ENCODE data around the gene GTPBP1. TPM values are rescaled to one million over a fixed set of nuclear protein-coding genes. Genes with fewer than 3 reads are reported as not detected.
A peak's percentile ranks its signal among the peaks of the same experiment; 100 is the strongest.

GTPBP1 gene
- total RNA-seq, 1 experiment from 2014 or later, result 28.9 TPM

- Histone ChIP-seq H3K4me3 (peak overlapping the region; percentile 95), H3K4me1 (replicated peaks) (peaks cover 35% of the 10 kb centered on the region), H3K27me3 (replicated peaks) (no peaks in the 10 kb centered on the region), H3K9me3 (replicated peaks) (peaks cover 3% of the 10 kb centered on the region; the same call in 1 of the 2 replicates), H3K27ac (peak overlapping the region; percentile 76; the same call in 1 of the 2 replicates), H3K36me3 (peaks cover 33% of the 10 kb centered on the region)
- no peak for DNase-seq (ENCODE audit: low read depth in 1 of 2, low spot score in 2 of 2)
Measured at GRCh38 chr22:38756711-38757463, 51.1 kb downstream of the GTPBP1 start.

GRCh38 chr22:38757464-38757757 lies 51.7 kb downstream of the GTPBP1 start:
- H3K27me3 ChIP-seq (replicated peaks), result no peaks in the 10 kb centered on the region
- H3K4me1 ChIP-seq (replicated peaks), result peaks cover 35% of the 10 kb centered on the region
- DNase-seq (ENCODE audit: low read depth in 1 of 2, low spot score in 2 of 2), result no peak
- peaks cover 3% of the 10 kb centered on the region; the same call in 1 of the 2 replicates for H3K9me3 ChIP-seq (replicated peaks)
- peaks cover 27% of the 10 kb centered on the region for H3K36me3 ChIP-seq
- no peak overlapping the region for H3K4me3 ChIP-seq
- no peak overlapping the region for H3K27ac ChIP-seq

GRCh38 chr22:38758276-38758945 lies 52.7 kb downstream of the GTPBP1 start:
- Histone ChIP-seq H3K4me3 (no peak overlapping the region), H3K4me1 (replicated peaks) (peaks cover 35% of the 10 kb centered on the region), H3K27me3 (replicated peaks) (no peaks in the 10 kb centered on the region), H3K27ac (no peak overlapping the region), H3K36me3 (peaks cover 20% of the 10 kb centered on the region), H3K9me3 (replicated peaks) (peaks cover 3% of the 10 kb centered on the region; the same call in 1 of the 2 replicates)
- no peak for DNase-seq (ENCODE audit: low read depth in 1 of 2, low spot score in 2 of 2)

- peaks cover 14% of the 10 kb centered on the region for H3K36me3 ChIP-seq
- H3K9me3 ChIP-seq (replicated peaks), result peaks cover 3% of the 10 kb centered on the region; the same call in 1 of the 2 replicates
- no peak overlapping the region for H3K27ac ChIP-seq
- H3K27me3 ChIP-seq (replicated peaks), result no peaks in the 10 kb centered on the region
- peaks cover 36% of the 10 kb centered on the region for H3K4me1 ChIP-seq (replicated peaks)
- no peak for DNase-seq (ENCODE audit: low read depth in 1 of 2, low spot score in 2 of 2)
- H3K4me3 ChIP-seq, result no peak overlapping the region
Measured at GRCh38 chr22:38759005-38759404, 53.3 kb downstream of the GTPBP1 start.

GRCh38 chr22:38760477-38761201 lies 54.9 kb downstream of the GTPBP1 start:
- no peak overlapping the region for H3K27ac ChIP-seq
- no peaks in the 10 kb centered on the region for H3K27me3 ChIP-seq (replicated peaks)
- H3K4me3 ChIP-seq, result no peak overlapping the region
- H3K4me1 ChIP-seq (replicated peaks), result peaks cover 39% of the 10 kb centered on the region
- H3K36me3 ChIP-seq, result peaks cover 3% of the 10 kb centered on the region; the same call in 1 of the 2 replicates
- H3K9me3 ChIP-seq (replicated peaks), result peaks cover under 1% of the 10 kb centered on the region; the same call in 1 of the 2 replicates
- DNase-seq (ENCODE audit: low read depth in 1 of 2, low spot score in 2 of 2), result peak; percentile 17 to 62

GRCh38 chr22:38761202-38762162 lies 55.7 kb downstream of the GTPBP1 start:
- Histone ChIP-seq H3K4me1 (replicated peaks) (peaks cover 40% of the 10 kb centered on the region), H3K9me3 (replicated peaks) (no peaks in the 10 kb centered on the region), H3K27me3 (replicated peaks) (no peaks in the 10 kb centered on the region), H3K27ac (no peak overlapping the region), H3K4me3 (no peak overlapping the region), H3K36me3 (0 out of 2 replicates have a peak, but pooled peaks cover 2% of the 10 kb centered on the region)
- DNase-seq (ENCODE audit: low read depth in 1 of 2, low spot score in 2 of 2), result peak in 1 of 2 experiments; percentile 26

GRCh38 chr22:38762551-38762983 lies 56.8 kb downstream of the GTPBP1 start:
- no peaks in the 10 kb centered on the region for H3K27me3 ChIP-seq (replicated peaks)
- no peak for DNase-seq (ENCODE audit: low read depth in 1 of 2, low spot score in 2 of 2)
- no peaks in the 10 kb centered on the region for H3K36me3 ChIP-seq
- H3K4me3 ChIP-seq, result no peak overlapping the region
- H3K9me3 ChIP-seq (replicated peaks), result no peaks in the 10 kb centered on the region
- H3K4me1 ChIP-seq (replicated peaks), result peaks cover 31% of the 10 kb centered on the region
- no peak overlapping the region for H3K27ac ChIP-seq

GRCh38 chr22:38766076-38766777 lies 60.5 kb downstream of the GTPBP1 start:
- Histone ChIP-seq H3K36me3 (no peaks in the 10 kb centered on the region), H3K27ac (no peak overlapping the region)
- peak; percentile 53 to 83 for DNase-seq (ENCODE audit: low read depth in 1 of 2, low spot score in 2 of 2)

GRCh38 chr22:38767313-38767712 lies 61.6 kb downstream of the GTPBP1 start:
- Histone ChIP-seq H3K27me3 (replicated peaks) (no peaks in the 10 kb centered on the region), H3K9me3 (replicated peaks) (no peaks in the 10 kb centered on the region), H3K27ac (no peak overlapping the region), H3K4me1 (replicated peaks) (peaks cover 21% of the 10 kb centered on the region), H3K4me3 (no peak overlapping the region), H3K36me3 (no peaks in the 10 kb centered on the region)
- no peak for DNase-seq (ENCODE audit: low read depth in 1 of 2, low spot score in 2 of 2)

More at GRCh38 chr22:38766076-38766777, 60.5 kb downstream of the GTPBP1 start:
- Histone ChIP-seq H3K4me1 (replicated peaks) (peaks cover 23% of the 10 kb centered on the region), H3K27me3 (replicated peaks) (no peaks in the 10 kb centered on the region), H3K4me3 (no peak overlapping the region), H3K9me3 (replicated peaks) (no peaks in the 10 kb centered on the region)

GRCh38 chr22:38768036-38768435 lies 62.3 kb downstream of the GTPBP1 start:
- H3K36me3 ChIP-seq, result no peaks in the 10 kb centered on the region
- H3K4me1 ChIP-seq (replicated peaks), result peaks cover 21% of the 10 kb centered on the region
- H3K9me3 ChIP-seq (replicated peaks), result no peaks in the 10 kb centered on the region
- no peak overlapping the region for H3K4me3 ChIP-seq
- no peak overlapping the region for H3K27ac ChIP-seq
- no peak for DNase-seq (ENCODE audit: low read depth in 1 of 2, low spot score in 2 of 2)
- no peaks in the 10 kb centered on the region for H3K27me3 ChIP-seq (replicated peaks)

GRCh38 chr22:38770257-38770949 lies 64.7 kb downstream of the GTPBP1 start:
- Histone ChIP-seq H3K9me3 (replicated peaks) (no peaks in the 10 kb centered on the region), H3K36me3 (no peaks in the 10 kb centered on the region), H3K27me3 (replicated peaks) (no peaks in the 10 kb centered on the region), H3K27ac (no peak overlapping the region), H3K4me1 (replicated peaks) (peaks cover 9% of the 10 kb centered on the region; the same call in 1 of the 2 replicates), H3K4me3 (no peak overlapping the region)
- DNase-seq (ENCODE audit: low read depth in 1 of 2, low spot score in 2 of 2), result no peak

GRCh38 chr22:38772623-38772873 lies 66.8 kb downstream of the GTPBP1 start:
- no peaks in the 10 kb centered on the region for H3K36me3 ChIP-seq
- no peaks in the 10 kb centered on the region for H3K27me3 ChIP-seq (replicated peaks)
- H3K9me3 ChIP-seq (replicated peaks), result no peaks in the 10 kb centered on the region
- DNase-seq (ENCODE audit: low read depth in 1 of 2, low spot score in 2 of 2), result no peak
- no peak overlapping the region for H3K27ac ChIP-seq
- no peak overlapping the region for H3K4me3 ChIP-seq
- H3K4me1 ChIP-seq (replicated peaks), result no peaks in the 10 kb centered on the region

Measured in SJSA1 (cell line).